Omental fat pad (tissue), 4 donors: ENCODE data around the gene ISY1. TPM values are rescaled to one million over a fixed set of nuclear protein-coding genes. Genes with fewer than 3 reads are reported as not detected.

ENCODE experiments used
- ATAC-seq: fragments of 150-250 bp; one replicate; pipeline ENCODE4 v1.9.1; 2016; ENCODE audit warnings: mild to moderate bottlenecking, moderate library complexity; ENCODE audit not compliant: low FRiP score
- DNase-seq: peaks from one replicate; pipeline ENCODE4 v3.0.0-alpha.2; 2019; ENCODE audit warnings: low spot score
- total RNA-seq, 4 donors: library from RNA; depleted of rRNA; stranded (reverse); fragments of >200 nt; gene quantifications; one replicate each; pipeline ENCODE4 v1.1.0, GENCODE V29; 2016
- TF ChIP-seq, protein P1 (sequence below), 3 donors: fragments of 450-650 bp; IDR thresholded peaks; one replicate each; pipeline ENCODE4 v1.5.1; 2016 to 2017; ENCODE audit warnings: antibody characterized with exemption in 3 of 3, mild to moderate bottlenecking in 3 of 3, moderate library complexity in 2 of 3

Gene ISY1
- total RNA-seq, 4 donors from 2014 or later = 14.4 to 23.2 (median 17.0) TPM

DNA sequence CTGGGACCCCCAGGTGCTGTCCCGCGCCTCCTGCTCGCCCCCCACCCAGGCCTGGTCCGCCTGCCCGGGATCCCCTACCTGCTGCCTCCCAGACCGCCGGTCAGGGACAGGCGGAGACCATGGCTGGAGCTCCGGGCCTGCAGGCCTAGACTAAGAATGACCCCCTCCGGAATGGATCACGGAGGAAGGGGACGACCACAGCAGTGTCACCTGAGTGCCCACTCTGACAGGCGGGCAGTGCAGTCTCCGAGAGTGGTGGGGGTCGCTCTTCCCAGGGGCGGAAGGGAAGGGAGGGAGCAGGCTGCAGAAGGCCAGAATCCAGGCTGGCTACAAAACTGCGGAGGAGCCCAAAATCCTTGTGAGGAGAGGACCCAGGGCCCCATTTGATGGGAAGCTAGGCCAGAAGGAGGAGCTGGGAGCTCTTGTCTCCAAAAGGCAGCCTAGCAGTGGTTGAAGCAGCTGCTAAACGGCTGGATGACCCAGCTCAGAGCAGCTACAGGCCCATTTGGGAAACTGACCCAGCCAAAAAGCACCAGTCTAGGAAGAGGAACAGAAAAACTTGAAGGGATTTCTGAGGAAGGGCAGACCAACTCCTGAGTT is 38.4 kb downstream of the ISY1 start:
- ATAC-seq (no peak), DNase-seq (no peak)
- TF ChIP-seq, protein P1, sequence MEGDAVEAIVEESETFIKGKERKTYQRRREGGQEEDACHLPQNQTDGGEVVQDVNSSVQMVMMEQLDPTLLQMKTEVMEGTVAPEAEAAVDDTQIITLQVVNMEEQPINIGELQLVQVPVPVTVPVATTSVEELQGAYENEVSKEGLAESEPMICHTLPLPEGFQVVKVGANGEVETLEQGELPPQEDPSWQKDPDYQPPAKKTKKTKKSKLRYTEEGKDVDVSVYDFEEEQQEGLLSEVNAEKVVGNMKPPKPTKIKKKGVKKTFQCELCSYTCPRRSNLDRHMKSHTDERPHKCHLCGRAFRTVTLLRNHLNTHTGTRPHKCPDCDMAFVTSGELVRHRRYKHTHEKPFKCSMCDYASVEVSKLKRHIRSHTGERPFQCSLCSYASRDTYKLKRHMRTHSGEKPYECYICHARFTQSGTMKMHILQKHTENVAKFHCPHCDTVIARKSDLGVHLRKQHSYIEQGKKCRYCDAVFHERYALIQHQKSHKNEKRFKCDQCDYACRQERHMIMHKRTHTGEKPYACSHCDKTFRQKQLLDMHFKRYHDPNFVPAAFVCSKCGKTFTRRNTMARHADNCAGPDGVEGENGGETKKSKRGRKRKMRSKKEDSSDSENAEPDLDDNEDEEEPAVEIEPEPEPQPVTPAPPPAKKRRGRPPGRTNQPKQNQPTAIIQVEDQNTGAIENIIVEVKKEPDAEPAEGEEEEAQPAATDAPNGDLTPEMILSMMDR (IDR thresholded peaks at IDR 0.05) = no peak

DNA sequence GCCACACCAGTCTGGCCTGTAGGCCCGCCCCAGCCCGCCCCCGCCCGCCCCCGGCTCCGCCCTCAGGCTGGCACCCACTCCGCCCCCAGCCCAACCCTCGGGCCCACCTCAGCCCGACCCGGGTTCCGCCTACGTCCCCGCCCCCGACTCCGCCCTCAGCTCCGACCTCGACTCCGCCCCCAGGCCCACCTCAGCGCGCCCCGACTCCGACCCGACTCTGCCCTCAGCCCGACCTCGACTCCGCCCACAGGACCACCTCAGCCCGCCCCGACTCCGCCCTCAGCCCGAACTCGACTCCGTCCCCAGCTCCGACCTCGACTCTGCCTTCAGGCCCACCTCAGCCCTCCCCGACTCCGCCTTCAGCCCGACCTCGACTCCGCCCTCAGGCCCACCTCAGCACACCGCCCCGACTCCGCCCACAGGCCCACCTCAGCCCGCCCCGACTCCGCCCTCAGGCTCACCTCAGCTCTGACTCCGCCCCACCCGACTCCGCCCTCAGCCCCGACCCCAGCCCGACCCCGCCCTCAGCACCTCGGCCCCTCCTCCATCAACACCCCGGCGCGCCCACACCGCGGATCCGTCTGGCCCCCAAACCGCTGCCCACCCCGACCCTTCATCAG is 39.0 kb downstream of the ISY1 start, which contains the start of gene RAB43:
TSS of gene RAB43 (minus strand) at position 13 of the 620 bp plus-strand sequence. CDS start 315 bp downstream, outside the sequence.
- DNase-seq (peak; percentile 70), ATAC-seq (peak; percentile 86)
- TF ChIP-seq, protein P1 (IDR thresholded peaks at IDR 0.05) = no peak

DNA sequence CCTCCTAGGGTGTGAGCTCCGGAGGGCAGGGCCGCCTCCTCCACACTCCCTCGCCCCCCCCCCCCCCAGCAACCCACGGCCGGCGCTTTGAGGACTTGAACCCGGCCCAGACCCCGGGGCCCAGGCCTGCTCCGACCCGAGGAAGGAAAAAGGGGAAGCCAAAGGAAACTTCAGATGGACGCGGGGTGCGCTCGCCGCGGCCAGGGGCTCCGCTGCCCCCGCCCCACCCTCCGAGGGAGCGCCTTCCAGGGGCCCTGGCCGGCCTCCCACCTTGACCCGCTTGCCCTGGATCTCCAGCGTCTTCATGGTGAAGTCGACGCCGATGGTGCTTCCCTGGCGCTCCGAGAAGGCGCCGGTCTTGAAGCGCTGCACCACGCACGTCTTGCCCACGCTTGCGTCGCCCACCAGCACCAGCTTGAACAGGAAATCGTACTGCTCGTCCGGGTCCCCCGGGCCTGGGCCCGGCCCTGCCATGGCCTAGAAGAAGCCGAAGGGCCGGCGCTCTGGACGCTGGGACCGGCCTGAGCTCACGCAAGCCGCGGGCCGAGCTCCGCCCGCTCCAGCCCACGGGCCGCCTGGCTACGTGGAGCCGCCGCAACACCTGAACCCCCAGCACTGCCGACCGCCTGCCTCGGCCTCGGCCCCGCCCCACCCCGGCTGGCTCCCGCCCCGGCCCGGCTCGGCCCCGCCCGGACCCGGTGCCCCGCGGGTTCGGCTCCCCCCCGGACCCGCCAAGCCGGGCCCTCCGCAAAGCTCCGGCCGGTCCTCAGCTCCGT is 39.7 kb downstream of the ISY1 start:
- TF ChIP-seq, protein P1 (IDR thresholded peaks at IDR 0.05) = no peak
- ATAC-seq (peak; percentile 60), DNase-seq (no peak)

DNA sequence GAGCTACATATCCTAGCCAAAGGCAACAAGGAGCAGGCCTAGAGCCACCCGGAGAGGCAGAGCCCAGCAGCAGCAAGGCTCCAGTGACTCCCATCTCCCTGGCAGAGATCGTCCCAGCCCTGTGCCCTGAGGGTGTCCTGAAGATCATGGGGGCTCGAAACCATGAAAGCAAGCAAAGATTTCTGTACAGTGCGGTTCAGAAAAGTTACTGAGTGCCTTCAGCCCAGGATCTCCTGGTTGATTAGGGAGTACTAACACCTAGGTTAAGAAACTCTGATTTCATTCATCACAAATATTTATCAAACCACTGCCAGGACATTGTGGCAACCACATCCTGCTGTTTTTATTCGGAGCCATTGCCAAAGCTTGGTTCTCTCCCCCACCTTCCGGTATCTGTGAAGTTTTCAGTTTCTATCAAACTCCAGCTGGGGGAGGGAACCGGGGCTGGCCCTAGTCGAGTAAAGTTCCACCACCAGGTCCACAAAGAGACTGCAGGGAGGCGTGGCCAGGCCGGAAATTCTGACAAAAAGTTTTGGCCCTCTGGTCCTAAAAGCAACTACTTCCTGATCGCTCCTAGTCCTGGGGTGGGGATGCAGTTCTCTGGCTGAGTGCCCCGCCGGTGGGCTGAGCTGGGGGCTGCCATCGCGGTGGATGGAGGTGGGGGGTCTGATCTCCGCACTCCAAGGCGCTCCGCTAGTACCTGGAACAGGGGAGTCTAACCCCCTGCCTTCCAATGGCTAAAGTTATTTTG is 40.4 kb downstream of the ISY1 start:
- DNase-seq (peak; percentile 70), ATAC-seq (peak; percentile 72)
- TF ChIP-seq, protein P1 (IDR thresholded peaks at IDR 0.05) = no peak

DNA sequence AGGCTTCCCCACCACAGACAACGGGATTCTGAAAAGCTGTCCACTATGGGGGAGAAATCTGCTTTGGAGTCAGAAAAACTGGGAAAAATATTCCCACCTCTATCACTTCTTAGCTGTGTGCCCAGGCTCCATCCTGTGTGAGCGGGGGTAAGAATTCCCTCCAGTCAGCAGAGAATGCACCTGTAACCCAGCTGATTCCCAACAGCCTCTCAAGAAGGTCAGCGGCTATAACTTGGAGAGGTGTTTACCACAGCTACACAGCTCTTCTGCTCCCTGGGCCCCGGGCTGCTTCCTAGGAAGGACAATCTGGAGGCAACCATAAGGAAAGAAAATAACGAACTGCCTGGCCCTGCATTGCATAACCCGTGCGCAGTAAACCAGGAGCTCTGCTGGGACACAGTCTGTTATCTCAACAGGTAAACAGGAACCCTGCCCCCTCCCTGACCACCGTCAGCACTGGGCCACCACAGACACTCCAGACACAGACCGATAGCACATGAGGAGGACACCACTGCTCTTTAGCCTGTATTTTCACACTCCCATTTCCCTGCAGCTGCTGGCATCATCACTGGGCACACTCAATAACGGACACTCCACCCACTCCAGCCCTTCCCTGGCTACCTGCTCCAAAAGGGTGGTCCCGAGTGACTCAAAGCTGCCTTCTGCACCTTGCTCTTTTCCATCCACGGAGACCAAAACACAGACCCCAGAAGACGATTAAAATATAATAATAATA is 41.3 kb downstream of the ISY1 start:
- TF ChIP-seq, protein P1 (IDR thresholded peaks at IDR 0.05) = no peak
- DNase-seq (no peak), ATAC-seq (no peak)

DNA sequence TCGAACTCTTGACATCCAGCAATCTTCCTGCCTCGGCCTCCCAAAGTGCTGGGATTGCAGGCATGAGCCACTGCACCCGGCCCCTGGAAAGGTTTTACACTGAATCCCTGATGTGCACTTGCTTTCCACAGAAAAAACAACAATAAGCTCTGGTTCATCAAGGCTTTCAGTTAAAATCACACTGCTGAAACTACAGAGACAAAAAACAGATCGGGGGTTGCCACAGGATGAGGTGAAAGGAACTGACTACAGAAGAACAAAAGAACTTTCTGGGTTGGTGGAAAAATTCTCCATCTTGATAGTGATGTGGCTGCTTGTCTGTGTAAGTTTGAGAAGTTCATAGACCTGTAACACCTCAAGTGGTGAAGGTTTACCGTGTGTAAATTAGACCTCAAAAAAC is 42.1 kb downstream of the ISY1 start:
- TF ChIP-seq, protein P1 (IDR thresholded peaks at IDR 0.05) = no peak
- no peak for DNase-seq
- ATAC-seq = no peak
